ENCODE results near the gene BACH2. TPM values are rescaled to one million over a fixed set of nuclear protein-coding genes. Genes with fewer than 3 reads are reported as not detected.

Gene BACH2
- polyA plus RNA-seq, 2 donors: 0.24 to 0.26 TPM

DNA sequence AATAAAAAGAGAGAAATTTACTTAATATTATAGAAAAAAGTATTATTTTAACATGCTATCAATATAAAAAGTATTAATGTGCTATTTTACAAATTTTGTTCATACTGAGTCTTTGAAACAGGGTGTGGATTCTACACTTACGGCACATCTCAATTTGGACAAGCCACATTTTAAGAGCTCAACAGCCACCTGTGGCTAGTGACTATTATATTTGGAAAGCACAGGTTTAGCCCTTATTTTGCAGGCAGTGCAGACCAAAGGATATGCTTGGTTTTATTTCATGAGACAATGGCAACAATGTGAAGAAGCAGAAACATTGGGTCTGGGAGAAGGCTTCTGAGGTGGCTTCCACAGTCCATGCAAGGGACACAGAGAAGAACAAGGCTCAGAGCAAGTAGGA lies 74.6 kb downstream of the BACH2 start:
- no peaks in the 10 kb centered on the region for H3K27me3 ChIP-seq (ENCODE audit: control insufficient read depth in 1 of 2, insufficient read depth in 2 of 2, low read length in 2 of 2)
- H3K36me3 ChIP-seq (ENCODE audit: control insufficient read depth in 2 of 2, insufficient read depth in 2 of 2, low read length in 1 of 2): no peaks in the 10 kb centered on the region
- no peaks in the 10 kb centered on the region for H3K9me3 ChIP-seq (ENCODE audit: control insufficient read depth in 2 of 2, insufficient read depth in 1 of 2, low read depth in 1 of 2, low read length in 1 of 2)
- WGBS, 2 donors: 98 to 100% methylated on average over 1 of the region's 1 CpG
- peak overlapping the region; percentile 2 to 80 for H3K27ac ChIP-seq (ENCODE audit: low read depth in 2 of 2, low read length in 1 of 2)
- H3K4me3 ChIP-seq (ENCODE audit: low read depth in 1 of 2, low read length in 2 of 2): no peak overlapping the region
- peaks cover 0 to 7% of the 10 kb centered on the region in 2 donors for H3K4me1 ChIP-seq (ENCODE audit: control insufficient read depth in 2 of 2, insufficient read depth in 2 of 2, low read length in 1 of 2)

DNA sequence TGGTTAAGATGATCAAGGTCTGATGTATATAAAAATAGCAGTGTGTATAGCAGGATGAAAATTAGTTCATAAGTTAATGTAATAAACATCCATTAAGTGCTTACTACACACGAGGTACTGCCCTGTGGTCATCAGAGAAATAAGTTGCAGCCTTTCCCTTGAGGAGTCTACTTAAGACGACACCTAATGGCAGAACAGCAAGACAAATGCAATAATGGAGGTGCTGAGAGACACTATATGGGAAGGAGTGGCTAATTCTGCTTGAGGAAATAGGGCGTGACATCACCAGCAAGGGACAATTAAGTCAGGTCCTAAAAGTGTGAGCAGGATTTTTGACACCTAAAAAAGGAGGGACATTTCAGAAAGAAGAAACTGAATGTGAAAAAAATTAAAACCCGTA lies 75.2 kb downstream of the BACH2 start:
- H3K4me3 ChIP-seq (ENCODE audit: low read depth in 1 of 2, low read length in 2 of 2): no peak overlapping the region

DNA sequence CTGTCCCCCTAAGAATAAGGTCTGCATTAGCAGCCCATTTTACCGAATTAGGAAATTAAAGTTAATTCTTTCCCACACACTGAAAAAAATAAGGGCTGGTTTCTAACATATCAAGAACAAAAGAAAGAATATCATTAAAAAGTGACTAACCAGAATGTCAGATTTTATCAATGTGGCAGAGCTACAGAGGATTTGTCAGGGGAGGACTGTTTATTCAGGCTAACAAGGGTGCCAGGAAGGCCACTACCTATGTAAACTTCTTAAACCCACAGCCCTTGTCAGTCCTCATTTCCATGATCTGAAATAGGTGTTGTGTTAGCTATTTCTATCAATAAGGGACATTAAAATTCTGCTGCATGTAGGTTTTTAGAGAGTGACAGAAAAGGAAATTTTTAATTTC lies 76.4 kb downstream of the BACH2 start:
- H3K9me3 ChIP-seq (ENCODE audit: control insufficient read depth in 2 of 2, insufficient read depth in 1 of 2, low read depth in 1 of 2, low read length in 1 of 2): no peaks in the 10 kb centered on the region
- WGBS, 2 donors: 37 to 62% methylated on average over 1 of the region's 1 CpG
- H3K36me3 ChIP-seq (ENCODE audit: control insufficient read depth in 2 of 2, insufficient read depth in 2 of 2, low read length in 1 of 2): no peaks in the 10 kb centered on the region
- H3K27me3 ChIP-seq (ENCODE audit: control insufficient read depth in 1 of 2, insufficient read depth in 2 of 2, low read length in 2 of 2): no peaks in the 10 kb centered on the region
- no peak overlapping the region for H3K4me3 ChIP-seq (ENCODE audit: low read depth in 1 of 2, low read length in 2 of 2)
- H3K27ac ChIP-seq (ENCODE audit: low read depth in 2 of 2, low read length in 1 of 2): no peak overlapping the region
- H3K4me1 ChIP-seq (ENCODE audit: control insufficient read depth in 2 of 2, insufficient read depth in 2 of 2, low read length in 1 of 2): peaks cover 0 to 12% of the 10 kb centered on the region in 2 donors

More for the DNA sequence above, 75.2 kb downstream of the BACH2 start:
- 92 to 94% methylated on average over 4 of the region's 4 CpGs for WGBS, 2 donors
- Histone ChIP-seq H3K9me3 (ENCODE audit: control insufficient read depth in 2 of 2, insufficient read depth in 1 of 2, low read depth in 1 of 2, low read length in 1 of 2) (no peaks in the 10 kb centered on the region), H3K27ac (ENCODE audit: low read depth in 2 of 2, low read length in 1 of 2) (no peak overlapping the region), H3K36me3 (ENCODE audit: control insufficient read depth in 2 of 2, insufficient read depth in 2 of 2, low read length in 1 of 2) (no peaks in the 10 kb centered on the region), H3K27me3 (ENCODE audit: control insufficient read depth in 1 of 2, insufficient read depth in 2 of 2, low read length in 2 of 2) (no peaks in the 10 kb centered on the region), H3K4me1 (ENCODE audit: control insufficient read depth in 2 of 2, insufficient read depth in 2 of 2, low read length in 1 of 2) (peaks cover 0 to 7% of the 10 kb centered on the region in 2 donors)

DNA sequence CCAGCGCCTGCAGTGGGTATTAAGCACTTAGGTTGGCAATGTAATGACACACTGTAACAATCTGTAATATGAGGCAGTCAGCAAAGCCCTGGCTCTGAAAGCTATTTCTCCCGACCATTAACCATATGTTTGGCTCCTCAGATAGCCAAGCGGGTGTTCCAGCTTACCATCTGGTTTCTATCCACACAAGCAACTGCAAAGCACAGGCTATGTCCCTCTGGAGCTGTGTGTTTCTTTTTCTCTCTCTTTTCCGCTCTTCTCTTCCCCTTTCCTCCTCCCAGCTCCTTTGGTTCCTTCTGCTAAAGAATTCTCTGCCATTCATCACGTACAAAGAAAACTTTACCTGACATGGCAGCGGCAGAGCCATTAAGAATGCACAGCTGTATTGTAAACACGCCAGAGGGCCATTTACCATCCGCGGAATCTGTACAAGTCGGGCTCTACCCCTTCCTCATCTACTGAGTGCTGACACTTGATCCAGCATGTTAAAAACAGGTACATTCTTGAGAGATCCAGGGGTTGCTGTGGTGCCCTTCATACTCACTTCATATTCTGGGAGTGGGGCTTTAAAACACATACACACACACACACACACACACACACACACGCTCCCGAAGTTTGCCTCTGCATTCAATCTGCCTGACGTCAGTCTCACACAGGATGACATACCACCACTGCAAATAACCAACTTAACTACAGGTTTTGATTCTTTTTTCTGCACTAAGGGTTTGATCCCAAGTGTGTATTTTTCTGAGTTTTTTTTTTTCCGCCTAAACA lies 77.2 kb downstream of the BACH2 start:
- H3K9me3 ChIP-seq (ENCODE audit: control insufficient read depth in 2 of 2, insufficient read depth in 1 of 2, low read depth in 1 of 2, low read length in 1 of 2): no peaks in the 10 kb centered on the region
- 22 to 39% methylated on average over 14 of the region's 14 CpGs for WGBS, 2 donors
- peak overlapping the region; percentile 18 to 20 for H3K4me3 ChIP-seq (ENCODE audit: low read depth in 1 of 2, low read length in 2 of 2)
- H3K27ac ChIP-seq (ENCODE audit: low read depth in 2 of 2, low read length in 1 of 2): peak overlapping the region; percentile 92 to 94
- H3K4me1 ChIP-seq (ENCODE audit: control insufficient read depth in 2 of 2, insufficient read depth in 2 of 2, low read length in 1 of 2): peaks cover 0 to 12% of the 10 kb centered on the region in 2 donors
- no peaks in the 10 kb centered on the region for H3K36me3 ChIP-seq (ENCODE audit: control insufficient read depth in 2 of 2, insufficient read depth in 2 of 2, low read length in 1 of 2)
- no peaks in the 10 kb centered on the region for H3K27me3 ChIP-seq (ENCODE audit: control insufficient read depth in 1 of 2, insufficient read depth in 2 of 2, low read length in 2 of 2)

DNA sequence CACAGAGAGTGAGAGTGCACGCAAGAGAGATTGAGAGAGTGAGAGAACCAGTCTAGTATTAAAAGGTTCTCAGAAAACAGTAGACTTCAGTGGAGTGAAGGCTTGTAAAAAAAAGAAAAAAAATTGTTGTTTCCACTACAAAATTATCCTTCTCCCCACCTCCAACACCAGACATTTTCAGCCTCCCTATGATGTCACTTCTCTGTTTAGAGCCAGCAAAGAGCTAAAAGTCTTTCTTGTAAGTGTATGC lies 77.8 kb downstream of the BACH2 start:
- WGBS, 2 donors: 3 to 20% methylated on average over 1 of the region's 1 CpG
- Histone ChIP-seq H3K27me3 (ENCODE audit: control insufficient read depth in 1 of 2, insufficient read depth in 2 of 2, low read length in 2 of 2) (no peaks in the 10 kb centered on the region), H3K4me1 (ENCODE audit: control insufficient read depth in 2 of 2, insufficient read depth in 2 of 2, low read length in 1 of 2) (peaks cover 0 to 12% of the 10 kb centered on the region in 2 donors)

DNA sequence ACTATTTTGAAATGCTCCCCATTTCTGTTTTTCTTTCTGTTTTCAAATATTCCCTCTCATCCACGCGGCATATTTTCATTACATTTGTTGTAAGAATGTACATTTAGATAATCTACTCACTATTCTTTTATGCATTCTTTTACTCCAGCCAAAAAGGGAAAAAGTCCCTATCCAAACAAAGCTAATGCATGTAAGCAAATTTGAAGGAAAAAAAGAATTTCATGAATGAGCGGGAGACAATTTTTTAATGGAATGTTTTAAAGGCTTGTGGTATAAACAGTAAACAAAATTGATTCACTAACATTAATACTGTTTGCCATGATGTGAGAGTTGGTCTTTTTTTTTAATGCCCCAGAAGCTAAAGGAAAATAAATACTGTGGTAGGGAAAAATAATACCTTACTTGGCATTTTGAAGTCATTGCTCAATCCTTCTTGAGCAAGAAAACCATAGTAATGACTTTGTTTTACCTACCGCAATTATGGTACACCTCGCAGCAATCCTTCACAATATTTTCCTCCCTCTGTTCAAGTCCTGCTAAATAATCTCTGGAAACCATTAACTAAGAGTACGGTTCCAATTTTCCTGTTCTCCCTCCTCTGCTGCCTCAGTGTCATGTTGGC lies 79.0 kb downstream of the BACH2 start:
- 42 to 48% methylated on average over 6 of the region's 6 CpGs for WGBS, 2 donors
- peaks cover 0 to 12% of the 10 kb centered on the region in 2 donors for H3K4me1 ChIP-seq (ENCODE audit: control insufficient read depth in 2 of 2, insufficient read depth in 2 of 2, low read length in 1 of 2)
- no peaks in the 10 kb centered on the region for H3K27me3 ChIP-seq (ENCODE audit: control insufficient read depth in 1 of 2, insufficient read depth in 2 of 2, low read length in 2 of 2)
- peak overlapping the region; percentile 92 to 94 for H3K27ac ChIP-seq (ENCODE audit: low read depth in 2 of 2, low read length in 1 of 2)
- H3K4me3 ChIP-seq (ENCODE audit: low read depth in 1 of 2, low read length in 2 of 2): peak overlapping the region in 1 of 2 donors; percentile 20
- H3K9me3 ChIP-seq (ENCODE audit: control insufficient read depth in 2 of 2, insufficient read depth in 1 of 2, low read depth in 1 of 2, low read length in 1 of 2): no peaks in the 10 kb centered on the region
- no peaks in the 10 kb centered on the region for H3K36me3 ChIP-seq (ENCODE audit: control insufficient read depth in 2 of 2, insufficient read depth in 2 of 2, low read length in 1 of 2)

More for the DNA sequence above, 77.8 kb downstream of the BACH2 start:
- peak overlapping the region; percentile 92 to 94 for H3K27ac ChIP-seq (ENCODE audit: low read depth in 2 of 2, low read length in 1 of 2)
- peak overlapping the region in 1 of 2 donors; percentile 20 for H3K4me3 ChIP-seq (ENCODE audit: low read depth in 1 of 2, low read length in 2 of 2)
- no peaks in the 10 kb centered on the region for H3K9me3 ChIP-seq (ENCODE audit: control insufficient read depth in 2 of 2, insufficient read depth in 1 of 2, low read depth in 1 of 2, low read length in 1 of 2)
- H3K36me3 ChIP-seq (ENCODE audit: control insufficient read depth in 2 of 2, insufficient read depth in 2 of 2, low read length in 1 of 2): no peaks in the 10 kb centered on the region

DNA sequence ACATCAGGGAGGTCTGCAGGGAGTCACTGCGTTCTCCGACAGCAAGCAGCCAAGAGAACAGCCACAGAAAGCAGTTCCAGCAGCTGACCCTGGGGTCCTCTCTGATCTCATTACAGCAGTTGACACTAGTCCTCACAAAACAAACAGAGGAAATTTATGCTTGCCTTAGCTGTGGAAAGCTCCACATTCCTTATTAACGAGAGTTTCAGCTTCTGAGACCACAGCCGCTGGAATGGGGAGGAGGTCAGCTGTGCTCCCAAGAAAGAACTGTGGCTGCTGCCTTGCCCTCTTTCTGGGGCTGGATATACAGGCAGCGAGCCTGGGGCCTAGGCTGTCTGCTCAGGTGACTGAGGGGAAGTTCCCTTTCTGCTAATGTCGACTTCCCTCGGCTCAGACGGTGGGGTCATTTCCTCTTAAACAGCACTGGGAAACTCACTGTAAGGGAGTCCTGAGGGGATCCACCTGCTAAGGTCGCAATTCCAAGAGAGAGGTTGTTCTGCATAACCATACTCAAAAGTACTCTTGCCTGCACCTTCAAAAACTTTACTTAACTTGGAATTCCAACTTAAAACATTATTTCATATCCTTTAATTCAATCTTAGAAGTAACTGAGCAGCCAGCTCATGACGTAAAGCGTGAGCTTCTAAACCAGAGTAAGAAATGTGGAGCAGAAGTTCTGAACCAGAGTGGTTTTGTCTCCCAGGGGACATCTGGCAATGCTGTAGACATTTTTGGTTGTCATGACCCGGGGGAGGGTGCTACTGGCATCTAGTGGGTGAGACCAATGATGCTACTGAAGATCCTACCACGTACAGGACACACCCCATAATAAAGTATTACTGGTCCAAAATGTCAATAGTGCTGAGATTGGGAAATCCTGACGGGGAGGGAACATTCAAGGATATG lies 80.3 kb downstream of the BACH2 start:
- Histone ChIP-seq H3K36me3 (ENCODE audit: control insufficient read depth in 2 of 2, insufficient read depth in 2 of 2, low read length in 1 of 2) (no peaks in the 10 kb centered on the region), H3K9me3 (ENCODE audit: control insufficient read depth in 2 of 2, insufficient read depth in 1 of 2, low read depth in 1 of 2, low read length in 1 of 2) (no peaks in the 10 kb centered on the region), H3K4me3 (ENCODE audit: low read depth in 1 of 2, low read length in 2 of 2) (no peak overlapping the region), H3K27ac (ENCODE audit: low read depth in 2 of 2, low read length in 1 of 2) (peak overlapping the region in 1 of 2 donors; percentile 24), H3K4me1 (ENCODE audit: control insufficient read depth in 2 of 2, insufficient read depth in 2 of 2, low read length in 1 of 2) (peaks cover 0 to 10% of the 10 kb centered on the region in 2 donors), H3K27me3 (ENCODE audit: control insufficient read depth in 1 of 2, insufficient read depth in 2 of 2, low read length in 2 of 2) (no peaks in the 10 kb centered on the region)
- 55 to 63% methylated on average over 14 of the region's 14 CpGs for WGBS, 2 donors

DNA sequence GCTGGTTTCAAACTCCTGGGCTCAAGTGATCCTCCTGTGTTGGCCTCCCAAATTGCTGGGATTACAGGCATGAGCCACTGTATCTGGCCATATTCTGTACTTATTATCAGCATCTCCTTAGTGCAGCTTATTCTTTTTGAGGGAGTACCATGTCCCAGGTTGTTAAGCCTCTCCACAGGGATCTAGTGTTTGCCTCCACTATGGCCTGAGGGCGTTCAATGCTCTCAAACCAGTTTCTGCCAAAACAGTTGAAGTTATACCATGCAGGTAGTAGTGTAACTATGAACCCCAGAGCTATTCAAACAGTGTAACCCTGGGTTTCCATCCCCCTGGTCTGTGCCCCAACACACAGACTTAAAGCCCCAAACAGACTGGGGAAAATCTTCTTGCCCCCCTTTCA lies 81.7 kb downstream of the BACH2 start:
- H3K27me3 ChIP-seq (ENCODE audit: control insufficient read depth in 1 of 2, insufficient read depth in 2 of 2, low read length in 2 of 2): no peaks in the 10 kb centered on the region
- no peaks in the 10 kb centered on the region for H3K9me3 ChIP-seq (ENCODE audit: control insufficient read depth in 2 of 2, insufficient read depth in 1 of 2, low read depth in 1 of 2, low read length in 1 of 2)
- H3K27ac ChIP-seq (ENCODE audit: low read depth in 2 of 2, low read length in 1 of 2): no peak overlapping the region
- 81 to 91% methylated on average over 1 of the region's 1 CpG for WGBS, 2 donors
- H3K4me1 ChIP-seq (ENCODE audit: control insufficient read depth in 2 of 2, insufficient read depth in 2 of 2, low read length in 1 of 2): peaks cover 0 to 10% of the 10 kb centered on the region in 2 donors
- no peak overlapping the region for H3K4me3 ChIP-seq (ENCODE audit: low read depth in 1 of 2, low read length in 2 of 2)
- H3K36me3 ChIP-seq (ENCODE audit: control insufficient read depth in 2 of 2, insufficient read depth in 2 of 2, low read length in 1 of 2): no peaks in the 10 kb centered on the region

DNA sequence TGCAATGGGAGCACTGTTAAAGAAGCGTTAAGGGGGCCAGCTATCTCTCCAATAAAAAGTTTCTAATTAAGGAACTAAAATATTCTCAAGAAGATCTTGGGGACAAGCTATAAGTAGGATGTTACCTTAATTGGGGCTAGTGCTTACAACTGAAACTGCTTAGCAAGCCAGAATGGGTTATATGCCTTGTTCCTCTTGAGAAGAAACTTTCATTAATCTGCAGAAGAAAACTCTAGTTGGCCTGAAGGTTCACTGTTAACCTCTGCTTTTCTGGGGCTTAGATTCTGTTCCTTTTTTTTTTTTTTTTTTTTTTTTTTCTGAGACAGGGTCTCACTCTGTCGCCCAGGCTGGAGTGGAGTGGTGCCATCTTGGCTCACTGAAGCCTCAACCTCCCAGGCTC lies 82.2 kb downstream of the BACH2 start:
- 93 to 95% methylated on average over 2 of the region's 2 CpGs for WGBS, 2 donors
- Histone ChIP-seq H3K27ac (ENCODE audit: low read depth in 2 of 2, low read length in 1 of 2) (no peak overlapping the region), H3K27me3 (ENCODE audit: control insufficient read depth in 1 of 2, insufficient read depth in 2 of 2, low read length in 2 of 2) (no peaks in the 10 kb centered on the region), H3K36me3 (ENCODE audit: control insufficient read depth in 2 of 2, insufficient read depth in 2 of 2, low read length in 1 of 2) (no peaks in the 10 kb centered on the region), H3K4me3 (ENCODE audit: low read depth in 1 of 2, low read length in 2 of 2) (no peak overlapping the region), H3K9me3 (ENCODE audit: control insufficient read depth in 2 of 2, insufficient read depth in 1 of 2, low read depth in 1 of 2, low read length in 1 of 2) (no peaks in the 10 kb centered on the region), H3K4me1 (ENCODE audit: control insufficient read depth in 2 of 2, insufficient read depth in 2 of 2, low read length in 1 of 2) (peaks cover 0 to 8% of the 10 kb centered on the region in 2 donors)

Measured in esophagus (tissue), 2 donors.